GM12891 (cell line): Measurements from ENCODE around the gene WDFY2.

Experiments used
- DNase-seq: peaks from one replicate; pipeline ENCODE4 v3.0.0; 2011; ENCODE audit warnings: low spot score; ENCODE audit not compliant: insufficient read length
- FAIRE-seq: peaks from 2 replicates; lab custom pipeline; 2011; peaks lifted over from hg19 to GRCh38; lab: Jason Lieb, UNC
- PAX5 ChIP-seq: IDR thresholded peaks from 2 replicates; pipeline ENCODE4 v1.6.1; 2011; ENCODE audit warnings: low read length, moderate library complexity, mild to moderate bottlenecking; ENCODE audit not compliant: insufficient read depth, severe bottlenecking
- POLR2A ChIP-seq: IDR thresholded peaks from 2 replicates; pipeline ENCODE4 v1.6.1; 2011; ENCODE audit warnings: low read depth, low read length, control low read depth
- POLR2AphosphoS5 ChIP-seq: IDR thresholded peaks from 2 replicates; pipeline ENCODE4 v1.6.1; 2011; ENCODE audit warnings: low read depth, low read length, control low read depth
- POU2F2 ChIP-seq: IDR thresholded peaks from 2 replicates; pipeline ENCODE4 v1.6.1; 2011; ENCODE audit warnings: low read depth, mild to moderate bottlenecking, control low read depth, low read length, moderate library complexity
- SPI1 ChIP-seq: IDR thresholded peaks from 2 replicates; pipeline ENCODE4 v1.6.1; 2011; ENCODE audit warnings: low read depth, low read length, control low read depth
- TAF1 ChIP-seq: IDR thresholded peaks from 2 replicates; pipeline ENCODE4 v1.6.1; 2011; ENCODE audit warnings: low read depth, low read length, control low read depth

Gene WDFY2

GRCh38 chr13:51676739-51677138 is 92.5 kb downstream of the WDFY2 start:
- no peak for FAIRE-seq
- TF ChIP-seq POLR2A (no peak), PAX5 (no peak), SPI1 (no peak), POU2F2 (no peak), TAF1 (no peak), POLR2AphosphoS5 (no peak)
- DNase-seq, result no peak

- TF ChIP-seq TAF1 (no peak), POLR2A (no peak), POLR2AphosphoS5 (no peak), PAX5 (no peak), POU2F2 (no peak), SPI1 (no peak)
- FAIRE-seq, result no peak
- DNase-seq, result no peak
Measured at GRCh38 chr13:51678420-51678819, 94.2 kb downstream of the WDFY2 start.

GRCh38 chr13:51679616-51680015 is 95.4 kb downstream of the WDFY2 start:
- TF ChIP-seq PAX5, result no peak
- TF ChIP-seq POLR2A, result no peak
- no peak for TF ChIP-seq TAF1
- no peak for TF ChIP-seq SPI1
- no peak for TF ChIP-seq POLR2AphosphoS5
- TF ChIP-seq POU2F2, result no peak
- no peak for FAIRE-seq
- DNase-seq, result no peak

GRCh38 chr13:51681037-51681678 is 96.9 kb downstream of the WDFY2 start:
- FAIRE-seq (no peak), DNase-seq (no peak)
- no peak for TF ChIP-seq POU2F2
- no peak for TF ChIP-seq POLR2A
- TF ChIP-seq POLR2AphosphoS5, result no peak
- no peak for TF ChIP-seq PAX5
- no peak for TF ChIP-seq SPI1
- TF ChIP-seq TAF1, result no peak

GRCh38 chr13:51682686-51683085 is 98.4 kb downstream of the WDFY2 start:
- FAIRE-seq, result peak; percentile 31
- TF ChIP-seq POLR2A, result no peak
- no peak for TF ChIP-seq TAF1
- TF ChIP-seq POU2F2, result no peak
- TF ChIP-seq SPI1, result no peak
- no peak for TF ChIP-seq PAX5
- TF ChIP-seq POLR2AphosphoS5, result no peak
- no peak for DNase-seq

GRCh38 chr13:51683597-51683996 is 99.3 kb downstream of the WDFY2 start:
- DNase-seq (no peak), FAIRE-seq (peak; percentile 9)
- TF ChIP-seq POLR2A (no peak), POLR2AphosphoS5 (no peak), TAF1 (no peak), SPI1 (no peak), POU2F2 (no peak), PAX5 (no peak)

GRCh38 chr13:51684076-51684475 is 99.8 kb downstream of the WDFY2 start:
- FAIRE-seq (no peak), DNase-seq (no peak)
- TF ChIP-seq TAF1 (no peak), POLR2A (no peak), SPI1 (no peak), POU2F2 (no peak), POLR2AphosphoS5 (no peak), PAX5 (no peak)

- TF ChIP-seq PAX5 (no peak), SPI1 (peak; percentile 53)
- no peak for DNase-seq
- no peak for FAIRE-seq
Measured at GRCh38 chr13:51687947-51688714, 103.9 kb downstream of the WDFY2 start.

- DNase-seq (no peak), FAIRE-seq (no peak)
- TF ChIP-seq SPI1 (no peak), POLR2AphosphoS5 (no peak), POLR2A (no peak), POU2F2 (no peak)
Measured at GRCh38 chr13:51688937-51689662, 104.8 kb downstream of the WDFY2 start.
